GM12891 (cell line): ENCODE results near the gene TMEM240.
"Not testable (repeated sequence)": the region's sequence is repeated elsewhere in the genome, so short reads cannot be mapped to it uniquely, and the experiment has no call there.

Source experiments
- DNase-seq: peaks from one replicate; pipeline ENCODE4 v3.0.0; 2011; ENCODE audit warnings: low spot score; ENCODE audit not compliant: insufficient read length
- FAIRE-seq: peaks from 2 replicates; lab custom pipeline; 2011; peaks lifted over from hg19 to GRCh38; lab: Jason Lieb, UNC
- PAX5 ChIP-seq: IDR thresholded peaks from 2 replicates; pipeline ENCODE4 v1.6.1; 2011; ENCODE audit warnings: low read length, moderate library complexity, mild to moderate bottlenecking; ENCODE audit not compliant: insufficient read depth, severe bottlenecking
- POLR2A ChIP-seq: IDR thresholded peaks from 2 replicates; pipeline ENCODE4 v1.6.1; 2011; ENCODE audit warnings: low read depth, low read length, control low read depth
- POLR2AphosphoS5 ChIP-seq: IDR thresholded peaks from 2 replicates; pipeline ENCODE4 v1.6.1; 2011; ENCODE audit warnings: low read depth, low read length, control low read depth
- POU2F2 ChIP-seq: IDR thresholded peaks from 2 replicates; pipeline ENCODE4 v1.6.1; 2011; ENCODE audit warnings: low read depth, mild to moderate bottlenecking, control low read depth, low read length, moderate library complexity
- SPI1 ChIP-seq: IDR thresholded peaks from 2 replicates; pipeline ENCODE4 v1.6.1; 2011; ENCODE audit warnings: low read depth, low read length, control low read depth
- TAF1 ChIP-seq: IDR thresholded peaks from 2 replicates; pipeline ENCODE4 v1.6.1; 2011; ENCODE audit warnings: low read depth, low read length, control low read depth

Gene TMEM240

DNA sequence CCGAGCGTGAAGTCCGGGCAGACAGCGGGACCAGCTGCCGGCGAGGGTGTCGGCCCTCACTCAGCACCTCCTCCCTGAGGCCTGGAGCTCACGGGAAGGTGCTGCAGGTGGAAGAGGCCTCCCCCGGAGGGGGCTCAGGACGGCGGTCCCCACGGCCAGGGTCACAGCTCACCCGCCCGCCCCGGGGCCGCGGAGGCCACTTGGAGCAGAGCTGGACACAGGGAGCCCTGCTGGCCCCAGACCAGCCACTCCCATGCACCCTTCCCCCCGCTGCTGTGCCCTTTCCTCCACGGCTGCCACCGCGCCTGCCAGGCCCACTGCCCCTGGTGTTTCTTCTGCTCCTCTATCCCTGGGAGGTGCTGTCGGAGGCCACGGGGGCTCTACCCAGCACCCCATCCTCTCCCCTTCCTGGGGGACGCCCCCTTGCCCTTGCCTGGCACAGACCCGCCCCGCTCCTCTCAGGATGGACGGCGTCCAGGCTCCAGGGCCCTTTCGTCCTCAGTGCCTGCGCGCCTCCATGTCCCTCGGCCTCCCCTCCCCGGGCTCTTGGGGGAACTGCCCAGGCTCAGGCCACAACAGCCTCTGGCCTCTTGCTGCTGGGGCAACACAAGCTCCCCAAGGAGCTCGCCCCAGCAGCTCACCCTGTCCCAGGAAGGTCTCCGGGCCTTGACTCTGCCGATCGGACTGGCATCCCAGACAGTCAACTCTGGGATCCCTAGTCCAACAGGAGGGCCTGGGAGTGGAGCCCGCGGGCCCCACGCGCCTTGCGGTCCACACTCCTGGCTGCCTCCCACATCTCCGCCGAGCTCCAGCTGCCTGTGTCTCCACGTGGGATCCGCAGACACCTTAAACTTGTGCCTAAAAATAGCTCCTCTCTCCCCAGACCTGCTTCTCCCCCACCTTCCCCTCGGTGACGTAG is 4.1 kb downstream of the TMEM240 start:
- no peak for FAIRE-seq
- no peak for DNase-seq
- no peak for TF ChIP-seq SPI1
- TF ChIP-seq PAX5 = no peak
- no peak for TF ChIP-seq TAF1
- TF ChIP-seq POLR2A = no peak
- no peak for TF ChIP-seq POU2F2
- TF ChIP-seq POLR2AphosphoS5 = no peak

- DNase-seq (no peak), FAIRE-seq (no peak)
- no peak for TF ChIP-seq POU2F2
- no peak for TF ChIP-seq TAF1
- no peak for TF ChIP-seq PAX5
- TF ChIP-seq POLR2AphosphoS5 = no peak
- no peak for TF ChIP-seq SPI1
- TF ChIP-seq POLR2A = no peak
Observed at GRCh38 chr1:1535201-1536018, 5.0 kb downstream of the TMEM240 start.

DNA sequence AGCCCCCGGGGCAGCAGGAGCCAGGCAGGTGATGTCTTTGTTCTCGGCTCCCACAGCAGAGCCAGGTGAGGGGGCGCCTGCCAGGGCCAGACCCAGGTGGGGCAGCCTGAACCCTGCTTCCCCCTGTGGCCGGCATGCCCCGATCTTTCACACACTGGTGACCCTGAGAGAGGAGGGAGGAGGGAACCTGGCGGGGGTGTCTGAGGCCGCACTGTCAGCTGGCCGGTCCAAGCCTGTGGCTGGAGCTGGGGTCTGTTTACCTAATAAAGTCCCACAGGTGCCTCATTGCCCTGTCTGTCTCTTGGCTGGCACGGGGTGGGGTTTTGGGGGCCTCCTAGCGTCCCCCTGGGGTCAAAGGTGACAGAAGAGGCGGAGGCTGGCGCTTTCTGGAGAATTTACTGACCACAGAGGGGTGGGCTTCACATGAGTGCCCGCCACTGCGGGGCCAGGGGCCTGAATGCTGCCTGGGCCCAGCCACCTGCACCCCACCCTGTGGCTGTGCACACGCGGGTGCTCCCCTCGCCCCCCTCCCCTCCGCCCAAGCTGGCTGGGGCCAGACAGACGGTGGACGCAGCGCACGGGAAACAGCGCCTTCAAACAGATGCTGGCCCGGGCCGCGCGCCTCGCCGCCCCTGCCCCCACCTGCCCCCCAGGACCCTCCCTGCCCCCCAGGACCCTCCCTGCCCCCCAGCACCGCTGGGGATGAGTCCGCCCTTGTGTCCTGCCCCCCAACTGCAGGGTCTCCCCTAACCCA is 5.8 kb downstream of the TMEM240 start:
- FAIRE-seq = no peak
- TF ChIP-seq POLR2AphosphoS5 (no peak), SPI1 (no peak), POU2F2 (no peak), TAF1 (no peak), PAX5 (no peak), POLR2A (no peak)
- no peak for DNase-seq

- not testable (repeated sequence) for FAIRE-seq, DNase-seq
Observed at GRCh38 chr1:1533894-1534291, 6.5 kb downstream of the TMEM240 start.

GRCh38 chr1:1533176-1533893 is 7.1 kb downstream of the TMEM240 start:
- DNase-seq, FAIRE-seq: not testable (repeated sequence)

GRCh38 chr1:1531947-1532346 is 8.5 kb downstream of the TMEM240 start:
- TF ChIP-seq PAX5 = no peak
- TF ChIP-seq POU2F2 = no peak
- DNase-seq (no peak), FAIRE-seq (no peak)

- no peak for DNase-seq
- TF ChIP-seq PAX5 (no peak), POLR2A (no peak), SPI1 (no peak), POLR2AphosphoS5 (no peak), POU2F2 (no peak), TAF1 (no peak)
- FAIRE-seq = peak; percentile 20
Observed at GRCh38 chr1:1529936-1530335, 10.5 kb downstream of the TMEM240 start.

- FAIRE-seq = no peak
- TF ChIP-seq POLR2A = no peak
- TF ChIP-seq POLR2AphosphoS5 = no peak
- TF ChIP-seq TAF1 = no peak
- no peak for TF ChIP-seq SPI1
- TF ChIP-seq POU2F2 = no peak
- TF ChIP-seq PAX5 = no peak
- DNase-seq = no peak
Observed at GRCh38 chr1:1529321-1529720, 11.1 kb downstream of the TMEM240 start.
